ENCODE data around the gene SUGP1.

GRCh38 chr19:19347401-19348110 is 27.2 kb upstream of the SUGP1 start:
- TF ChIP-seq CTCF (IDR thresholded peaks at IDR 0.05) (no peak), POLR2A (IDR thresholded peaks at IDR 0.05) (no peak)
